NK-92 (cell line): ENCODE measurements around the gene AOC3.
A peak's percentile ranks its signal among the peaks of the same experiment; 100 is the strongest.

Source experiments
- DNase-seq: peaks from one replicate; lab custom pipeline; 2025; ENCODE audit not compliant: unreplicated experiment; lab: John Stamatoyannopoulos, UW

The AOC3 gene

GRCh38 chr17:42850954-42851353 lies at the start of gene AOC3:
TSS of gene AOC3 (plus strand) at chr17:42851199. CDS start at chr17:42851344, 145 bp downstream.
- DNase-seq: no peak

- DNase-seq: no peak
These were observed 47.7 kb upstream of the AOC3 start for GRCh38 chr17:42803074-42803883.

- DNase-seq: no peak
These were observed 46.1 kb upstream of the AOC3 start for GRCh38 chr17:42804918-42805367.

- no peak for DNase-seq
These were observed 44.8 kb upstream of the AOC3 start for GRCh38 chr17:42806249-42806648.

- no peak for DNase-seq
These were observed 41.7 kb upstream of the AOC3 start for GRCh38 chr17:42809250-42809649.

GRCh38 chr17:42814633-42815399 lies 36.2 kb upstream of the AOC3 start:
- DNase-seq: no peak

- DNase-seq: no peak
These were observed 33.1 kb upstream of the AOC3 start for GRCh38 chr17:42817866-42818265.

- no peak for DNase-seq
These were observed 32.6 kb upstream of the AOC3 start for GRCh38 chr17:42818379-42818778.

- DNase-seq: no peak
These were observed 31.0 kb upstream of the AOC3 start for GRCh38 chr17:42819939-42820535.

- no peak for DNase-seq
These were observed 29.8 kb upstream of the AOC3 start for GRCh38 chr17:42821176-42821575.

- DNase-seq: no peak
These were observed 23.5 kb upstream of the AOC3 start for GRCh38 chr17:42827472-42827871.

- DNase-seq: no peak
These were observed 20.0 kb upstream of the AOC3 start for GRCh38 chr17:42830971-42831370.

- DNase-seq: no peak
These were observed 18.6 kb upstream of the AOC3 start for GRCh38 chr17:42832213-42832933.

- DNase-seq: peak; percentile 58
These were observed 17.8 kb upstream of the AOC3 start, which contains the start of gene PSME3 for GRCh38 chr17:42832934-42833766. TSS of gene PSME3 (plus strand) at chr17:42833397. CDS start at chr17:42833632, 235 bp downstream.

- DNase-seq: no peak
These were observed 17.1 kb upstream of the AOC3 start for GRCh38 chr17:42833767-42834422.

GRCh38 chr17:42835732-42836131 lies 15.3 kb upstream of the AOC3 start:
- no peak for DNase-seq

- no peak for DNase-seq
These were observed 8.9 kb upstream of the AOC3 start for GRCh38 chr17:42841975-42842685.

- DNase-seq: no peak
These were observed 7.6 kb upstream of the AOC3 start for GRCh38 chr17:42843358-42843934.

GRCh38 chr17:42844271-42844670 lies 6.7 kb upstream of the AOC3 start, which contains the start of gene AOC2:
TSS of gene AOC2 (plus strand) at chr17:42844580. CDS start at chr17:42844627, 47 bp downstream.
- DNase-seq: no peak
